SK-MEL-5 (cell line): ENCODE measurements around the gene CCDC112. TPM values are rescaled to one million over a fixed set of nuclear protein-coding genes. Genes with fewer than 3 reads are reported as not detected.
"Not testable (repeated sequence)": the region's sequence is repeated elsewhere in the genome, so short reads cannot be mapped to it uniquely, and the experiment has no call there.

Experiments used
- DNase-seq: peaks from one replicate; pipeline ENCODE4 v3.0.0-alpha.2; 2016; ENCODE audit warnings: low read depth, low spot score
- in situ Hi-C: cut with HindIII; loops from 2 replicates; pipeline ENCODE4 v1.10.0; 2016; ENCODE audit warnings: low sequenced_read_pairs, high pct_unique_total_duplicates, low pct_unique_long_range_greater_than_20kb
- polyA plus RNA-seq, 2 experiments: library from polyadenylated mRNA; depleted of rRNA; stranded (reverse); fragments of >200 nt; gene quantifications; 2 replicates each; pipeline ENCODE4 v1.2.3, GENCODE V29; 2015
- total RNA-seq: library from RNA; depleted of rRNA; stranded (reverse); fragments of >200 nt; shearing (Covaris generic); gene quantifications from 2 replicates; pipeline ENCODE4 v1.2.3, GENCODE V29; 2014; rRNA removed

The CCDC112 gene, protein sequence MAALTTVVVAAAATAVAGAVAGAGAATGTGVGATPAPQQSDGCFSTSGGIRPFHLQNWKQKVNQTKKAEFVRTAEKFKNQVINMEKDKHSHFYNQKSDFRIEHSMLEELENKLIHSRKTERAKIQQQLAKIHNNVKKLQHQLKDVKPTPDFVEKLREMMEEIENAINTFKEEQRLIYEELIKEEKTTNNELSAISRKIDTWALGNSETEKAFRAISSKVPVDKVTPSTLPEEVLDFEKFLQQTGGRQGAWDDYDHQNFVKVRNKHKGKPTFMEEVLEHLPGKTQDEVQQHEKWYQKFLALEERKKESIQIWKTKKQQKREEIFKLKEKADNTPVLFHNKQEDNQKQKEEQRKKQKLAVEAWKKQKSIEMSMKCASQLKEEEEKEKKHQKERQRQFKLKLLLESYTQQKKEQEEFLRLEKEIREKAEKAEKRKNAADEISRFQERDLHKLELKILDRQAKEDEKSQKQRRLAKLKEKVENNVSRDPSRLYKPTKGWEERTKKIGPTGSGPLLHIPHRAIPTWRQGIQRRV
- total RNA-seq: 9.0 and 10.2 TPM in 2 replicates
- 4.9 and 5.1 TPM in 2 replicates for polyA plus RNA-seq (2015; cell fraction: cytosol; rRNA removed)
- polyA plus RNA-seq (2015; cell fraction: nucleus; rRNA removed): 2.9 and 4.7 TPM in 2 replicates

DNA sequence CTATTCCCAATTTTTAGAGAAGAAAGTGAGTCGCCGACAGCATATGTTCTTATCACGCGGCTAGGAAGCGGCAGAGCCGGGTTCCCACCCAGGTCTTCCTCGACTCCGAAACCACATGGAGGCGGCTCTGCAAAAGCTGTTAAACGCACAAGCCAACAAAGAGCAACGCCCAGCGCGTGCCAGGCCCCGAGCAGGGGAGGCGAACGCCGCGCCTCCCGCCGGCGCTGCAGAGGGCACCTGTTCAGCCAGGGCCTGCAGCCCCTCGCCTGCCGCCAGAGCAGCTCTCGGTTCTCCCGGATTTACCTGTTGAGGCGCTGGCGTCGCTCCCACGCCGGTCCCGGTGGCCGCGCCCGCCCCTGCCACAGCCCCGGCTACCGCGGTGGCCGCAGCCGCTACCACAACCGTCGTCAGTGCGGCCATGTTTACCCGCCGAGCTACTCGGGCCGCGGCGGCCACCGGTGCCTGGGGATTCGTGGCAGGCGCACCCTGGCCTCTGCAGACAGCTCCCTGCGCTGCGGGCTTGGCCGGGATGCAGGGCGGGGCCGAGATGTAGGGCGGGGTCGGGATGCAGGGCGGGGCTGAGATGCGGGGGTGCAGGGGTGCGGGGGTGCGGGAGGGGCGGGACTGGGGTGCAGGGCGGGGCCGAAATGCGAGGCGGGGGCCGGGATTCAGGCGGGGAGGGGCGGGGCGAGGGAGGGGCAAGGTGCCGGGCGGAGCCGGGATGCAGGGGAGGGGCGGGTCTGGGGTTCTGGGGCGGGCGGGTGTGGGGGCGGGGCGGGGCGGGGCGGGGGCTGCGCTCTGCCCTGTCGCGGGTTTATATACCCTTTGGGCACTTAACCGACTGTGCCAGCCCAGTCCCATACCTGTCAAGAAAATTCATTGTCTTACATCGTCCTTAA, at the start of gene CCDC112:
TSS of gene CCDC112 (minus strand) at position 531 of the 899 bp plus-strand sequence. CDS start at position 420, 111 bp downstream.
- DNase-seq: peak; percentile 65
- in situ Hi-C loops: no loop called here

DNA sequence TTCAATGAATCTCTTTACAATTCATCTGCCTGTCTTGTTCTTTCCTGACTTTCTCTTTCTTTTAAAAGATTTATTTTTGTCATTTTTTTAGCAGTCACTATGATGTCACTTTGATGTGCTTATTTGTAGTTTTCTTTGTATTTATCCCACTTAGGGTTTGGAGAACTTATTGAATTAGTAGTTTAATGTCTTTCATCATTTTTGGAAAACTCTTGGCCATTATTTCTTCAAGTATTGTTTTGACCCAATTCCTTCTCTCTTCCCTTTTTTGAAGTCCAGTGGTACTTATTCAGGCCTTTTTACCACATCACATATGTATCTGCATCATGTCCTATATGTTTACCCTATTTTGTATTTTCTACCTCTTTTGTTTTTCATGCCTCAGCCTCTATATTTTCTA, 48.9 kb upstream of the CCDC112 start:
- in situ Hi-C loops: no loop called here
- DNase-seq: no peak

DNA sequence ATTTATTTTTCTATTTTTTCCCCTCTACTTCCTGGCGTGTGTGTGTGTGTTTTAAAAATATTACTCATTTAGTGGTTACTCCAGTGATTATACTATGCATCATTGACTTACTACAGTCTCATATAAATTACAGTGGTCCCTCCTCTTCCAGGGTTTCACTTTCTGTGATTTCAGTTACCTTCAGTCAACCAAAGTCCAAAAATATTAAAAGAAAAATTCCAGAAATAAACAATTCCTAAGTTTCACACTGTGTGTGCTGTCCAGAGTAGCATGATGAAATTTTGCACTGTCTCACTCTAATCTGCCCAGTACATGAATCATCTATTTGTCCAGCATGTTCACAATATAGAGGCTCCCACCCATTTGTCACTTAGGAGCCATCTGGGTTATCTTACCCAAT, 47.4 kb upstream of the CCDC112 start:
- DNase-seq: no peak
- in situ Hi-C loops: no loop called here

DNA sequence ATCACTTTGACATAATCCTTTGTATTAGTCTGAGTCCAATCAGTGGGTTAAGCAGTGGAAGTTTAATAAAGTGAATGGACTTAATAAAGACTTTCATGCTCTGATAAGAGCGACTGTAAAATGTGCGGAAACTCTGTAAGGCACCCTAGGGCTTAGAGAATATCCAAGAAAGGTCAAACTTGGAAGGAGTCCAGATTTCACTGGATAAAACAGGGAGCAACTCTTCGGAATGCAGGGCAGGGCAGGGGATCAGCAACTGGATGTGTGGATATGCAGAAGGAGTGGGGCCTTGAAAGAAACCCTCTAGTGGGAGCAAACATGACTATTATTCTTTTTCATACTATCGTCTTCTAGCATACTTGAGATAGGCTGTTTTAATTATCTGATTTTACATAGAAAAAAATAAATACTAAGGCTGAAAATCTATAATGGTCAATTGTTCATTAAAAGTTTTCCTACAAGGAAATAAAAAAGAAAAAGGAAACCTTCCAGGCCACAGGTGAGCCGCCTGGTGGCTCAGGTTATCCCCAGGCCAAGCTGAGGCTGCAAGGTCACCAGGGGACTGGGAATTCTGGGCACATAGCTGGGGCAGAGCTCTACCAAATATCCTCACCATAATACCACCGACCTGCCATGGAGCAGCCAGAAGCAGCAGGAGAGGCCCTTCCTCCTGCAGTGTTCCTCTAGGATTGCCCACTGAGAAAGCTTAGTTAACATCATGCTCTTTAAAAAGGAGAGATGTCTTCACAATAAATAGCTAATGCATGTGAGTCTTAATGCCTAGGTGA, 46.3 kb upstream of the CCDC112 start:
- no peak for DNase-seq
- in situ Hi-C loops: no loop called here

DNA sequence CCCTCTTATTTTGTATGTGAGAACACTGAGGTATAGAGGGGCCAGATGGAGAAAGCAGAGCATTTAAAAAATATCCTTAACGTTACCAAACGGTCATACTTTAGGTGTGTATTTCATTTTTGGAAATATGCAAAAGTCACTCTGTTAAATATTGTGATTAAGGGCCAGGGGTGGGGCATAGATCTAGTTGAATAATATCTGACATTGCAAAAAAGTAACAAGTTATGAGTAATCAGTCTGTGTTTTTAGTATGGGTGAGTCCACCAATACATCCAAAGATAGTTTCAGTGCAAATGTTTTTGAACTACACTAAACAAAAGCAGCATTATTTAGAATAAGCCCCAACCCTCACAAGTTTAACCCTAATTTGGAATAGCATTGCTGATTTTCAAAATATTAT, 45.3 kb upstream of the CCDC112 start:
- no peak for DNase-seq
- in situ Hi-C loops: no loop called here

DNA sequence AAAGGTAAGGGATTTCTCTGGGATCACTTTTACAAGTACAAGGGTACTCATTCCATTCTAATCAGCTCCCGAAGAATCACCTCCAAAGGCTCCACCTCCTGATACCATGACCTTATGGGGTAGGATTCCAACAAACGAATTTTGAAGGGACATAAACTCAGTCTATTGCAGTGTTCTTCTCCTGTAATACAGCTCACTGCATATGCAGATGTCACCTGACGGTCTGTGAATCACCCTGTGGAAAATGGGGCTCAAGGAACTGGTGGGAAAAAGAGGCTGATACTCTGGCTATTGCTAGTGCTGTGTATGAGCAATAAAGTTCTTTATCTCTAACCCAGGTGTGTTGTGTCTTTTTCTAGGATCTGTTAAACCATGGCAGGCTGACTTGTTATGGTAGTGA, 42.4 kb upstream of the CCDC112 start:
- DNase-seq: no peak
- in situ Hi-C loops: no loop called here

DNA sequence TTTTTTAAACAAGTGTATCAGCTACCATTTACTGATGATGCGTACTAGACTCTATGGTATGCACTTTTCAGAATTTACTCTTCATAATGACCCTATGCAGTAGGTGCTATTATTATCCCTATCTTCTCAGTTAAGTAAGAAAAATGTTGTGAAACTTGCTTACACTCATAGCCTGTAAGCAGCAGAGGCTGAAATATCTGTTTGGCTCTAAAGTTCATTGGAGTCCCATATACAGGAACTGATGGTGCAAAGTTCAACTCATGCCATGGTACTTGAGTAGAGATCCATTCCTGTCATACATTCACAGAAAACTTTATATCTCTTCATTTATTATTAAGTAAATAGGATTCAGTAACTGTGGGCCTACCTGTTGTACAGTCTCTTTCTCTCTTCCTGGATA, 41.4 kb upstream of the CCDC112 start:
- no peak for DNase-seq
- in situ Hi-C loops: no loop called here

DNA sequence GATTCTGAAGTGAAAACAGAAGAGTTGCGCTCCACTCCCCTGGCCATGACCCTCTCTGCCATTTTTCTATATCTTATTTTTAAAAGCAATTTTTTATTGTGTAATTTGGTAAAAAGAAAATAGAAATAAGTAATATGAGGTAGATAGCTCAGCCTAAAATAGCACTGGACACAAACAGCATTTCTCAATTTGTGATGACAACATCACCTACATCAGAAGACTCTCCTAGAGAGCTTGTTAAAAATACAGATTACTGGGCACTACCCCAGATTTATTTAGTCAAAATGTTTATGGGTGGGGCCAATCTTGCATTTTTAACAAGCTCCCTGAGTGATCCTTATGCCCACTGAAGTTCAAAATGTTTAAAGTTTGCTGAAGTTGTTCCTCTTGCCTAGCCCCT, 40.5 kb upstream of the CCDC112 start:
- no peak for DNase-seq
- in situ Hi-C loops: no loop called here

DNA sequence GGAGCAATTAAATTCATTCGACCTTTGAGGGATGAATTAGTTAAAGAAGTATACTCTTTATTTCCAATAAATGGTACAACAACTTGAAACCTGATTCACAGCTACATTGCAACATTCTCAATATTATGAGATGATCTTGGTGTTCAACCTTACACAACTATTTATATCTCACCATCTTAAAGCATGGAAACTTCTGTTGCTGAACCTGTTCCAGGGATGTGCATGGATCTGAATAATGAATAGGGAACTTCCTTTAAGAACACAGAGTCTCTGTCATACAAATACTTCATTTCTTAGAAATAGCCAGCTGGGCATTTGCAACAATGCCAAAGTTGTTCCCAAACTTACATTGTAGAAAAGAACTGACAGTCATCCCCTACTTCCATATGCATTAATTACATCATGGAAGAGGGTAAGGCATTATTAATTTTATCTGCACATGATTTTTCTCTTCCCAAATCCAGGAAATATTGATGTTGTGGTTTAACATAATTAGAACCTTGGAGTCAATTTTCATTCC, 39.8 kb upstream of the CCDC112 start:
- DNase-seq: peak; percentile 78
- in situ Hi-C loops: no loop called here

DNA sequence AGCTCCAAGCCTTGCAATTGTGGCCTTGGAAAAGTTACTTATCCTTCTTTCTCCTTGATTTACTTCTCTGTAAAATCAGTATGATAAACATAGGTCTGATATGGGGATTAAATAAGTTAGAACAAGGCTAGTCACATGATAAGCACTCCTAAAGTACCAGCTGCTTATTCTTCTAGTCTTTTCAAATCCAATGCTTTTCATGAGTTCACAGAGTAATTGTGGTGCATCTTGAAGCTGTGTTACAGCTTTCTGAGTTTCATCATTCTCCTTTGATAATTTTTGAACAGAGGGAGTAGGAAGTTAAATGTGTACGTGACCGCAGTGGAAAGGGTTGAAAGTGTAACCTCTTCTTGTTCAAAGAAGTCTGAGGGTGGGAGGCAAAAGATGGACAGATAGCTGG, 38.8 kb upstream of the CCDC112 start:
- no peak for DNase-seq
- in situ Hi-C loops: no loop called here

DNA sequence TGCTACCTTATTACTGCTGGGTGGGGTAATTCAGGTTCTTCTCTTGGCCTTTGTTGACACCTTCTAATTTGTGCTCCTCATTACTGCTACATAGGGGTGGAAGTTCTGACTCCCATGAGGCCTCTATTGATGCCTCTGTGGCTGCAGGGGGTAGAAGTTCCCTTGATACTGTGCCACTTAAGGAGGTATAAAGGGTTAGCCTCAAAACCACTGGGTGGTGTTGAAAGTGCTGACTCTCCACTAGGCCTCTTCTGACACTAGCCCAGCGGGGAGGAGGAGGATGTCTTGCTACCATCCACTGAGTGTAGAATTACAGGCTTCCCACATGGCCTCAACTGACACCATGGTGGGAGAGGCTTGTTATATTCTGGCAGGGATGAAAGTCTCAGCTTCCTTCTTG, 36.7 kb upstream of the CCDC112 start:
- DNase-seq: no peak
- in situ Hi-C loops: no loop called here

DNA sequence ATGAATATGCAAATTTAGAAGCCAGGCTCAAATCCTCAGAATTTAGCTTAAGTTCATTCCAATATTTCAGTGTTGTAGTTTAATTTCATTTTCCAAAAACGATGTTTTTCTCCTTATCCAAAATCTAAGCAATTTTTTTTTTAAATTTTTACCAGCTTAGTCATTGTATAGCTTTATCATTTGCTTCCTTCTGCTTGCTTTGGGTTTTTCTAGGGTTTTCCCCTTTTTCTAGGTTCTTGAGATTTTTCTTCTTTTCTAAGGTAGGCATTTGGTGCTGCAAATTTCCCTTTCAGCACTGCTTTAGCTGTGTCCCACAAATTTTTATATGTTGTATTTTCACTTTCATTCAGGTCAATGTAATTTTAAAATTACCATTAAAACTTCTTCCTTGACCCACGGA, 34.4 kb upstream of the CCDC112 start:
- DNase-seq: no peak
- in situ Hi-C loops: no loop called here

DNA sequence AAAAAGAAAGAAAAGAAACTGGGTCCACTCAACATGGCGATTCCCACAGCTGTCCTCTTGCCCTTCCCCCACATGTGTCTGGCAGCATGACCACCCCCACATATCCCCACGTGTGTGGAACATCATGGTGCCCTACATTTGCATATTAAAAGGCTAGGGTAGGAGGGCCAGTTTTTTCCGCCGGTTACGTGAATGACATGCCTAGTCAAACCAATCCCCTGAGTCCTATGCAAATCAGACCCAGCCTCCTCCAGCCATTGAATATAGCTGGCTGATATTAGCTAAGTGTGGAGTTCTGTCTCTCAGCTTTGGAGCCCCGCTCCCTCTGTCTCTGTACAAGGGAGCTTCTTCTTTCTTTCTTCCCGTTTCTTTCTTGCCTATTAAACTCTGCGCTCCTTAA, 33.0 kb upstream of the CCDC112 start:
- in situ Hi-C loops: no loop called here
- no peak for DNase-seq

DNA sequence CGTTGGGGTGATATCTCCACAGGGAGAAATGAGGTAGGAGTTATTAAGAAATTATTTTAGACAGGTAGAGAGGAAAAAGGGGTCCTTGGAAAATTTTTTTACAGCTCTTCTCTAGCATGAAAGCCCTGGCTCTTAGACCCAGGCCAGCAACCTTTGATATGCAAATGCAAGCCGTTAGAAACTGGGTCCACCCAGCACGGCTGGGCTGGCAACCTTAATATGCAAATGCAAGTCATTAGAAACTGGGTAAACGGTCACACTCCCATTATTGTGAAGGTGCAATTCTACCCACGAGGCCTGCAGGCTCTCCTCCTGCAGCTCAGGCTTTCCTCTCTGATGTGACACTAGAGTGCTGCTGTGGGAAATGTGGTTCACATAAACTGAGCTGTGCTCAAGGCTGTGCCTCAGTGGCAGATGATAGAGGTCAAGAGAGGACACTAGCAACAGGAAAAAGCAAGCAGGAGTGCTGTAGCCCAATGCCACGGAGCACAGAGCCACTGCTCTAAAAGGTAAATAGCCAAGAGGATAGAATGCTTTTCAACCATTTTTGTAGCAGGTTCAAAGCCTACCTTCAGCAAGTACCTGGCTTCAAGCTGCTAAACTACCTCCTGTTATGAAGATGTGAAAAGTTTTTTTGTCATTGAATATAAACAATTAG, 32.3 kb upstream of the CCDC112 start:
- in situ Hi-C loops: not testable (repeated sequence)

DNA sequence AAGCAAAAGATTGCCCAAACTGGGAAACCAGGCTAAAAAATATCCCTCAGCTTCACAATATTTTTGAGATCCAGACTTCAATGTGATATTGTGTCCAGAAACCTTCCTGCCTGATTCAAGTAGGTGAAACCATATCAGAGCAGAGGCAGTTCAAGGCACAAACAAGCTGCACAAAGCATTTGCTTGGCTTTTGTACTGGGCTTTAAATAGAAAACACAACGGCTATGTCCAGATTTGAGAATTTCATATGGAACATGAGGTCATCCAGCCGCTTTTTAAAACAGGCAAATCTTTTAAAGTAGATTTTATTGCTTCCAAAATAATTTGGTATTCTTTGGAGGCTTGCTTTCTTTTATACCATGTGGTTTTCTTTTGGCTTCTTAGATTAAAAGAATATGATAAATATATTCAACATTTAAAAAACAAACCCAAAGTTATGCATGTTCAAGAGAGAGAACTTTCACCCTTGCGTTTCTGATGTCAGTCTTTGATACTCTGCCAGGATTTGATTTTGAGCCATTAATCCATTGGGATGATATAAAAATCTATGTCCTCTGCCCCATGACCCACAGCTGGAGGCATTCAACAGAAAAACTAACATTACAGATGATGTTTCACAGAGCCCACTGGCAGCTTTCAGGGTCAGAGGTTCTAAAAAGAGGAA, 29.0 kb upstream of the CCDC112 start:
- no peak for DNase-seq
- in situ Hi-C loops: no loop called here

More for the DNA sequence above, 32.3 kb upstream of the CCDC112 start:
- not testable (repeated sequence) for DNase-seq

DNA sequence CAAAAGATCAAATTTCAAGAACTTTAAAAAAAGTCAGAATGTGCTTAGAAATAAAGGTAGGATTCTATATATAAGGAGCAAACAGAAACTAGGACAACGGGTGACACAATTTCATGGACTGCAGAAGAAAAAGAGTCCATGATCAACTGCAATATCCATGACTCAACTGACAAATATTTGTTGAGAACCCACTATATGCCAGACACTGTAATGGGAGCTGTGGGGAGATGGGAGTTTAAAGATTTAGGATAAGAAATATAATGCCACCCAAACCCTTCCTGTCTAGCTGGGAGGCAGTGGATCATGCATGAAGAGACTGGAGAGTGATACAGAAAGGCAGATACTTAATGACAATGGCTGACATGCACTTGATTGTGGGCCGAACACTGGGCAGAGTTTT, 27.6 kb upstream of the CCDC112 start:
- DNase-seq: no peak
- in situ Hi-C loops: no loop called here
